ENCODE results near the gene MUSTN1.

Gene MUSTN1

GRCh38 chr3:52870471-52870870 lies 35.7 kb upstream of the MUSTN1 start:
- H3K4me3 ChIP-seq (ENCODE audit: low read depth, low read length), result no peak overlapping the region
- TF ChIP-seq CTCF (IDR thresholded peaks at IDR 0.05; ENCODE audit: control insufficient read depth, extremely low read depth, insufficient read depth), result no peak
- DNase-seq (ENCODE audit: low read depth), result no peak

GRCh38 chr3:52866427-52866826 lies 31.6 kb upstream of the MUSTN1 start:
- DNase-seq (ENCODE audit: low read depth), result no peak
- H3K4me3 ChIP-seq (ENCODE audit: low read depth, low read length), result no peak overlapping the region
- TF ChIP-seq CTCF (IDR thresholded peaks at IDR 0.05; ENCODE audit: control insufficient read depth, extremely low read depth, insufficient read depth), result no peak

GRCh38 chr3:52865994-52866393 lies 31.2 kb upstream of the MUSTN1 start:
- no peak for DNase-seq (ENCODE audit: low read depth)
- no peak for TF ChIP-seq CTCF (IDR thresholded peaks at IDR 0.05; ENCODE audit: control insufficient read depth, extremely low read depth, insufficient read depth)
- no peak overlapping the region for H3K4me3 ChIP-seq (ENCODE audit: low read depth, low read length)

- no peak for TF ChIP-seq CTCF (IDR thresholded peaks at IDR 0.05; ENCODE audit: control insufficient read depth, extremely low read depth, insufficient read depth)
- DNase-seq (ENCODE audit: low read depth), result no peak
- H3K4me3 ChIP-seq (ENCODE audit: low read depth, low read length), result no peak overlapping the region
These were observed 25.6 kb upstream of the MUSTN1 start for GRCh38 chr3:52860424-52860768.

GRCh38 chr3:52859686-52860423 lies 25.0 kb upstream of the MUSTN1 start:
- no peak for TF ChIP-seq CTCF (IDR thresholded peaks at IDR 0.05; ENCODE audit: control insufficient read depth, extremely low read depth, insufficient read depth)
- no peak for DNase-seq (ENCODE audit: low read depth)
- H3K4me3 ChIP-seq (ENCODE audit: low read depth, low read length), result no peak overlapping the region

GRCh38 chr3:52857864-52858263 lies 23.0 kb upstream of the MUSTN1 start:
- H3K4me3 ChIP-seq (ENCODE audit: low read depth, low read length), result no peak overlapping the region
- no peak for TF ChIP-seq CTCF (IDR thresholded peaks at IDR 0.05; ENCODE audit: control insufficient read depth, extremely low read depth, insufficient read depth)
- DNase-seq (ENCODE audit: low read depth), result no peak

- H3K4me3 ChIP-seq (ENCODE audit: low read depth, low read length), result no peak overlapping the region
- no peak for TF ChIP-seq CTCF (IDR thresholded peaks at IDR 0.05; ENCODE audit: control insufficient read depth, extremely low read depth, insufficient read depth)
- no peak for DNase-seq (ENCODE audit: low read depth)
These were observed 22.3 kb upstream of the MUSTN1 start for GRCh38 chr3:52857133-52857532.
